Progenitor cell of endocrine pancreas (in vitro differentiated cells): Measurements from ENCODE around the gene TRIM54. TPM values are rescaled to one million over a fixed set of nuclear protein-coding genes. Genes with fewer than 3 reads are reported as not detected.
A peak's percentile ranks its signal among the peaks of the same experiment; 100 is the strongest.
"Not testable (repeated sequence)": the region's sequence is repeated elsewhere in the genome, so short reads cannot be mapped to it uniquely, and the experiment has no call there.

Experiments used
- DNase-seq: peaks from one replicate; pipeline ENCODE4 v3.0.0; 2021; ENCODE audit warnings: low spot score; ENCODE audit not compliant: unreplicated experiment
- H3K27ac Mint-ChIP-seq: 2 replicates; pipeline ENCODE4 v1.8.0; 2021; ENCODE audit warnings: mild to moderate bottlenecking, moderate library complexity, mixed read lengths
- H3K27me3 Mint-ChIP-seq: 2 replicates; pipeline ENCODE4 v1.8.0; 2021; ENCODE audit warnings: mixed read lengths
- H3K36me3 Mint-ChIP-seq: 2 replicates; pipeline ENCODE4 v1.8.0; 2022; ENCODE audit warnings: mixed read lengths; ENCODE audit not compliant: insufficient read depth
- H3K4me1 Mint-ChIP-seq: 2 replicates; pipeline ENCODE4 v1.8.0; 2021; ENCODE audit warnings: low read depth, mixed read lengths
- H3K4me3 Mint-ChIP-seq: 2 replicates; pipeline ENCODE4 v1.8.0; 2021; ENCODE audit warnings: low read depth, mild to moderate bottlenecking, moderate library complexity, mixed read lengths
- H3K9me3 Mint-ChIP-seq: 2 replicates; pipeline ENCODE4 v1.8.0; 2021; ENCODE audit warnings: low read depth, mixed read lengths
- CTCF ChIP-seq: fragments of 200-600 bp; sonication (generic); IDR thresholded peaks from one replicate; pipeline ENCODE4 v1.5.0; 2021; ENCODE audit warnings: antibody characterized with exemption, mild to moderate bottlenecking; ENCODE audit not compliant: unreplicated experiment
- total RNA-seq: library from RNA; stranded (reverse); gene quantifications from 2 replicates; pipeline ENCODE4 v1.2.1, GENCODE V29; 2021

TRIM54 gene
- total RNA-seq, 1 donor from 2014 or later: not detected

GRCh38 chr2:27347641-27348040, 65.4 kb downstream of the TRIM54 start:
- TF ChIP-seq CTCF: no peak
- Mint-ChIP-seq H3K27ac (no peak overlapping the region), H3K27me3 (no peaks in the 10 kb centered on the region), H3K4me1 (no peaks in the 10 kb centered on the region), H3K4me3 (no peak overlapping the region), H3K36me3 (peaks cover 5% of the 10 kb centered on the region), H3K9me3 (no peaks in the 10 kb centered on the region)
- no peak for DNase-seq

GRCh38 chr2:27350106-27350693, 68.0 kb downstream of the TRIM54 start:
- no peaks in the 10 kb centered on the region for H3K27me3 Mint-ChIP-seq
- no peak for TF ChIP-seq CTCF
- no peaks in the 10 kb centered on the region for H3K9me3 Mint-ChIP-seq
- H3K27ac Mint-ChIP-seq: no peak overlapping the region
- H3K4me1 Mint-ChIP-seq: peaks cover 8% of the 10 kb centered on the region
- no peak overlapping the region for H3K4me3 Mint-ChIP-seq
- DNase-seq: no peak
- peaks cover 3% of the 10 kb centered on the region for H3K36me3 Mint-ChIP-seq

GRCh38 chr2:27351802-27352598, 69.8 kb downstream of the TRIM54 start:
- H3K36me3 Mint-ChIP-seq: peaks cover 3% of the 10 kb centered on the region
- TF ChIP-seq CTCF: no peak
- H3K4me3 Mint-ChIP-seq: no peak overlapping the region
- H3K27me3 Mint-ChIP-seq: no peaks in the 10 kb centered on the region
- no peak for DNase-seq
- no peaks in the 10 kb centered on the region for H3K9me3 Mint-ChIP-seq
- H3K4me1 Mint-ChIP-seq: peaks cover 14% of the 10 kb centered on the region
- H3K27ac Mint-ChIP-seq: peak overlapping the region; percentile 41

- not testable (repeated sequence) for H3K36me3 Mint-ChIP-seq, H3K27me3 Mint-ChIP-seq, H3K9me3 Mint-ChIP-seq, DNase-seq, H3K27ac Mint-ChIP-seq, H3K4me3 Mint-ChIP-seq
- peaks cover 18% of the 10 kb centered on the region for H3K4me1 Mint-ChIP-seq
Measured at GRCh38 chr2:27353386-27353761, 71.1 kb downstream of the TRIM54 start.

- Mint-ChIP-seq H3K9me3 (no peaks in the 10 kb centered on the region), H3K4me3 (peak overlapping the region; percentile 52), H3K27ac (peak overlapping the region; percentile 2), H3K4me1 (peaks cover 18% of the 10 kb centered on the region), H3K27me3 (no peaks in the 10 kb centered on the region), H3K36me3 (peaks cover 10% of the 10 kb centered on the region)
- no peak for DNase-seq
- no peak for TF ChIP-seq CTCF
Measured at GRCh38 chr2:27353762-27354596, 71.8 kb downstream of the TRIM54 start.
